Keratinocyte (primary cell): ENCODE measurements around the gene NDUFS6. TPM values are rescaled to one million over a fixed set of nuclear protein-coding genes. Genes with fewer than 3 reads are reported as not detected.

Experiments
- DNase-seq: peaks from one replicate; pipeline ENCODE4 v3.0.0-alpha.2; 2011; ENCODE audit warnings: low read depth, missing footprints, low spot score
- FAIRE-seq: peaks from 2 replicates; lab custom pipeline; 2011; peaks lifted over from hg19 to GRCh38; lab: Jason Lieb, UNC
- H2AFZ ChIP-seq: 2 replicates; pipeline ENCODE4 v1.6.0; 2012; ENCODE audit warnings: low read length, control low read depth, inconsistent platforms; ENCODE audit not compliant: control insufficient read depth
- H3K27ac ChIP-seq: 2 replicates; pipeline ENCODE4 v1.5.1; 2011; ENCODE audit warnings: low read length; ENCODE audit not compliant: control insufficient read depth, insufficient read depth
- H3K27me3 ChIP-seq: 3 replicates; pipeline ENCODE4 v1.6.0; 2011; ENCODE audit warnings: low read length; ENCODE audit not compliant: control insufficient read depth, insufficient read depth; ENCODE audit errors: extremely low read depth
- H3K36me3 ChIP-seq, 2 experiments: 2 replicates in 1 of 2; 3 replicates in 1 of 2; pipeline ENCODE4 v1.5.1; 2011; ENCODE audit warnings: low read length in 2 of 2, mild to moderate bottlenecking in 1 of 2; ENCODE audit not compliant: control insufficient read depth in 2 of 2, insufficient read depth in 2 of 2; ENCODE audit errors: extremely low read depth in 1 of 2
- H3K4me1 ChIP-seq: 3 replicates; pipeline ENCODE4 v1.5.1; 2011; ENCODE audit warnings: low read length; ENCODE audit not compliant: control insufficient read depth, insufficient read depth; ENCODE audit errors: extremely low read depth
- H3K4me2 ChIP-seq: 3 replicates; pipeline ENCODE4 v1.6.0; 2011; ENCODE audit warnings: low read depth, low read length; ENCODE audit not compliant: control insufficient read depth, insufficient read depth; ENCODE audit errors: extremely low read depth
- H3K4me3 ChIP-seq, 3 experiments: fragments of 200-600 bp in 1 of 3; sonication (generic) in 1 of 3; 2 replicates in 2 of 3; 3 replicates in 1 of 3; pipeline ENCODE4 v1.5.1; 2011 to 2016; ENCODE audit warnings: low read length in 3 of 3, mild to moderate bottlenecking in 3 of 3, control low read depth in 2 of 3, inconsistent platforms in 1 of 3, low read depth in 1 of 3, mixed read lengths in 1 of 3, mixed run types in 1 of 3, moderate library complexity in 1 of 3; ENCODE audit not compliant: control insufficient read depth in 2 of 3, insufficient read depth in 2 of 3; ENCODE audit errors: extremely low read depth in 1 of 3
- H3K79me2 ChIP-seq: 2 replicates; pipeline ENCODE4 v1.6.0; 2012; ENCODE audit warnings: low read length; ENCODE audit not compliant: control insufficient read depth, insufficient read depth
- H3K9ac ChIP-seq: 3 replicates; pipeline ENCODE4 v1.6.0; 2011; ENCODE audit warnings: low read length; ENCODE audit not compliant: control insufficient read depth, insufficient read depth; ENCODE audit errors: extremely low read depth
- H3K9me1 ChIP-seq: 3 replicates; pipeline ENCODE4 v1.6.0; 2011; ENCODE audit warnings: low read length; ENCODE audit not compliant: control insufficient read depth, insufficient read depth; ENCODE audit errors: extremely low read depth
- H3K9me3 ChIP-seq: 2 replicates; pipeline ENCODE4 v1.5.1; 2012; ENCODE audit warnings: low read depth, low read length; ENCODE audit not compliant: control insufficient read depth
- H4K20me1 ChIP-seq: 3 replicates; pipeline ENCODE4 v1.6.0; 2011; ENCODE audit warnings: low read length; ENCODE audit not compliant: control insufficient read depth, insufficient read depth; ENCODE audit errors: extremely low read depth
- CTCF ChIP-seq, 3 experiments: IDR thresholded peaks in 1 of 3; conservative IDR thresholded peaks in 1 of 3; optimal IDR thresholded peaks in 1 of 3; 2 replicates in 2 of 3; 3 replicates in 1 of 3; pipeline versions ENCODE3 to v1.5.1; 2011; ENCODE audit warnings: low read length in 3 of 3, mild to moderate bottlenecking in 3 of 3, moderate library complexity in 2 of 3, control low read depth in 1 of 3, inconsistent platforms in 1 of 3; ENCODE audit not compliant: insufficient read depth in 2 of 3; ENCODE audit errors: extremely low read depth in 1 of 3
- EZH2 ChIP-seq: IDR thresholded peaks from one replicate; pipeline ENCODE4 v1.6.1; 2012; ENCODE audit warnings: inconsistent platforms, mild to moderate bottlenecking, low read length, moderate library complexity
- dilution Hi-C: fragments of 300-500 bp; cut with MboI; formaldehyde crosslinking; loops from one replicate; pipeline ENCODE4 v1.7.0; 2020; ENCODE audit warnings: low sequenced_read_pairs; ENCODE audit not compliant: extremely low pct_ligation_motif_present
- polyA plus RNA-seq, 5 experiments: library from polyadenylated mRNA; depleted of rRNA in 3 of 5; stranded (reverse) in 3 of 5; stranded (forward) in 1 of 5; unstranded in 1 of 5; fragments of >200 nt; gene quantifications; 1 replicate in 1 of 5; 2 replicates in 3 of 5; 3 replicates in 1 of 5; pipeline versions ENCODE4 v1.2.1 to v1.2.3, GENCODE V29; 2011 to 2012; ENCODE audit warnings: missing spikeins in 2 of 5, low read depth in 1 of 5, low replicate concordance in 1 of 5

Gene NDUFS6
- polyA plus RNA-seq, 1 donor (not counting 4 experiments of a cell fraction or from before 2014, with no cell fraction given): 66.3 TPM

GRCh38 chr5:1799602-1800471, 1.4 kb upstream of the NDUFS6 start, which contains the start of gene MRPL36:
MRPL36 (minus strand) TSS chr5:1799837; CDS start chr5:1798935, 902 bp downstream.
- no peaks in the 10 kb centered on the region for H4K20me1 ChIP-seq
- H3K9me3 ChIP-seq: no peaks in the 10 kb centered on the region
- H3K79me2 ChIP-seq: peaks cover 79% of the 10 kb centered on the region
- dilution Hi-C loops: no loop called here
- H3K9ac ChIP-seq: peak within 1 kb of the TSS; percentile 91
- peak within 1 kb of the TSS; percentile 100 for H3K4me2 ChIP-seq
- no peaks in the 10 kb centered on the region for H3K9me1 ChIP-seq
- peak within 1 kb of the TSS; percentile 95 for H3K27ac ChIP-seq
- H2AFZ ChIP-seq: peak within 1 kb of the TSS; percentile 86
- H3K27me3 ChIP-seq: no peaks in the 10 kb centered on the region
- H3K36me3 ChIP-seq: peaks cover 29 to 36% of the 10 kb centered on the region in 2 experiments
- FAIRE-seq: no peak
- peak within 1 kb of the TSS; percentile 77 to 97 (median 95) for H3K4me3 ChIP-seq
- DNase-seq: peak; percentile 56
- peaks cover 14% of the 10 kb centered on the region for H3K4me1 ChIP-seq
- TF ChIP-seq EZH2 (no peak), CTCF (optimal IDR thresholded peaks at IDR 0.05 in 1 of 3, IDR thresholded peaks at IDR 0.05 in 1 of 3, conservative IDR thresholded peaks at IDR 0.05 in 1 of 3; ENCODE audit: extremely low read depth in 1 of 3, insufficient read depth in 2 of 3, low read length in 3 of 3) (no peak)

- H3K9me1 ChIP-seq: no peaks in the 10 kb centered on the region
- H4K20me1 ChIP-seq: no peaks in the 10 kb centered on the region
- H3K9ac ChIP-seq: peak overlapping the region; percentile 91
- H2AFZ ChIP-seq: peak overlapping the region; percentile 86
- FAIRE-seq (no peak), DNase-seq (no peak)
- H3K4me3 ChIP-seq: peak overlapping the region; percentile 77 to 97 (median 95)
- H3K4me1 ChIP-seq: peaks cover 14% of the 10 kb centered on the region
- peaks cover 34 to 42% of the 10 kb centered on the region in 2 experiments for H3K36me3 ChIP-seq
- dilution Hi-C loops: no loop called here
- H3K27ac ChIP-seq: peak overlapping the region; percentile 95
- H3K79me2 ChIP-seq: peaks cover 86% of the 10 kb centered on the region
- H3K9me3 ChIP-seq: no peaks in the 10 kb centered on the region
- TF ChIP-seq EZH2 (no peak), CTCF (optimal IDR thresholded peaks at IDR 0.05 in 1 of 3, IDR thresholded peaks at IDR 0.05 in 1 of 3, conservative IDR thresholded peaks at IDR 0.05 in 1 of 3; ENCODE audit: extremely low read depth in 1 of 3, insufficient read depth in 2 of 3, low read length in 3 of 3) (no peak)
- H3K27me3 ChIP-seq: no peaks in the 10 kb centered on the region
- H3K4me2 ChIP-seq: peak overlapping the region; percentile 100
These were observed 560 bp upstream of the NDUFS6 start for GRCh38 chr5:1800472-1801221.
